ENCODE results near the gene NRXN3.
"Not testable (repeated sequence)": the region's sequence is repeated elsewhere in the genome, so short reads cannot be mapped to it uniquely, and the experiment has no call there.

Gene NRXN3

GRCh38 chr14:79096811-79097210 lies 926.6 kb downstream of the NRXN3 start:
- no peak for DNase-seq

- DNase-seq, result no peak
These were observed 928.2 kb downstream of the NRXN3 start for GRCh38 chr14:79098324-79098723.

- DNase-seq, result no peak
These were observed 930.4 kb downstream of the NRXN3 start for GRCh38 chr14:79100578-79100977.

GRCh38 chr14:79101388-79101787 lies 931.2 kb downstream of the NRXN3 start:
- DNase-seq, result no peak

GRCh38 chr14:79103764-79104163 lies 933.6 kb downstream of the NRXN3 start:
- no peak for DNase-seq

- not testable (repeated sequence) for DNase-seq
These were observed 940.4 kb downstream of the NRXN3 start for GRCh38 chr14:79110564-79110963.

- DNase-seq, result no peak
These were observed 941.9 kb downstream of the NRXN3 start for GRCh38 chr14:79111987-79112501.

- DNase-seq, result no peak
These were observed 947.4 kb downstream of the NRXN3 start for GRCh38 chr14:79117561-79117960.

GRCh38 chr14:79118291-79118690 lies 948.1 kb downstream of the NRXN3 start:
- DNase-seq, result no peak

GRCh38 chr14:79134361-79134760 lies 964.2 kb downstream of the NRXN3 start:
- no peak for DNase-seq

GRCh38 chr14:79136071-79137044 lies 966.2 kb downstream of the NRXN3 start:
- DNase-seq, result no peak

- DNase-seq, result no peak
These were observed 966.9 kb downstream of the NRXN3 start for GRCh38 chr14:79137045-79137430.

- DNase-seq, result no peak
These were observed 967.7 kb downstream of the NRXN3 start for GRCh38 chr14:79137836-79138235.

GRCh38 chr14:79144896-79145295 lies 974.7 kb downstream of the NRXN3 start:
- no peak for DNase-seq

GRCh38 chr14:79150226-79150625 lies 980.1 kb downstream of the NRXN3 start:
- DNase-seq, result no peak

GRCh38 chr14:79157369-79157768 lies 987.2 kb downstream of the NRXN3 start:
- DNase-seq, result no peak

- DNase-seq, result no peak
These were observed 991.4 kb downstream of the NRXN3 start for GRCh38 chr14:79161571-79161970.

- DNase-seq, result no peak
These were observed 992.7 kb downstream of the NRXN3 start for GRCh38 chr14:79162833-79163232.

GRCh38 chr14:79165471-79166090 lies 995.4 kb downstream of the NRXN3 start:
- no peak for DNase-seq

- DNase-seq, result no peak
These were observed 996.0 kb downstream of the NRXN3 start for GRCh38 chr14:79166171-79166570.

- no peak for DNase-seq
These were observed 997.8 kb downstream of the NRXN3 start for GRCh38 chr14:79167957-79168356.

- no peak for DNase-seq
These were observed 1005.5 kb downstream of the NRXN3 start for GRCh38 chr14:79175671-79176070.

GRCh38 chr14:79177106-79177505 lies 1006.9 kb downstream of the NRXN3 start:
- no peak for DNase-seq

GRCh38 chr14:79178719-79179118 lies 1008.5 kb downstream of the NRXN3 start:
- no peak for DNase-seq
